MM.1S (cell line): ENCODE data around the gene TRIM63.

ENCODE experiments used
- DNase-seq: peaks from one replicate; pipeline ENCODE4 v3.0.0-alpha.2; 2015
- H2AFZ ChIP-seq: fragments of 300-600 bp; sonication (generic); 2 replicates; pipeline ENCODE4 v1.6.0; 2016; ENCODE audit warnings: antibody characterized with exemption, low read length
- H3F3A ChIP-seq: fragments of 300-600 bp; sonication (generic); 2 replicates; pipeline ENCODE4 v1.6.1; 2016; ENCODE audit warnings: mild to moderate bottlenecking, antibody characterized with exemption, low read length, moderate library complexity, mixed read lengths; ENCODE audit not compliant: insufficient read depth
- H3K27ac ChIP-seq: fragments of 300-600 bp; sonication (generic); 2 replicates; pipeline ENCODE4 v1.5.1; 2016; ENCODE audit warnings: mild to moderate bottlenecking, low read length
- H3K27me3 ChIP-seq: fragments of 300-600 bp; sonication (generic); replicated peaks from 2 replicates; pipeline ENCODE4 v1.6.0; 2016; ENCODE audit warnings: low read length; ENCODE audit not compliant: insufficient read depth
- H3K36me3 ChIP-seq: fragments of 300-600 bp; sonication (generic); replicated peaks from 2 replicates; pipeline ENCODE4 v1.6.1; 2016; ENCODE audit warnings: mild to moderate bottlenecking, low read length, mixed read lengths; ENCODE audit not compliant: insufficient read depth
- H3K4me1 ChIP-seq: fragments of 300-600 bp; sonication (generic); 2 replicates; pipeline ENCODE4 v1.6.1; 2016; ENCODE audit warnings: low read length, mixed read lengths
- H3K4me2 ChIP-seq: fragments of 300-600 bp; sonication (generic); 2 replicates; pipeline ENCODE4 v1.6.0; 2016; ENCODE audit warnings: low read depth, low read length
- H3K4me3 ChIP-seq: fragments of 300-600 bp; sonication (generic); 2 replicates; pipeline ENCODE4 v1.5.1; 2016; ENCODE audit warnings: low read length, mixed read lengths
- H3K79me2 ChIP-seq: fragments of 300-600 bp; sonication (generic); 2 replicates; pipeline ENCODE4 v1.6.1; 2016; ENCODE audit warnings: mixed run types, low read length, mixed read lengths
- H3K9ac ChIP-seq: fragments of 300-600 bp; sonication (generic); 2 replicates; pipeline ENCODE4 v1.6.1; 2016; ENCODE audit warnings: low read length, mixed read lengths
- H3K9me2 ChIP-seq: fragments of 300-600 bp; sonication (generic); replicated peaks from 2 replicates; pipeline ENCODE4 v1.6.1; 2016; ENCODE audit warnings: mild to moderate bottlenecking, low read length, mixed read lengths; ENCODE audit not compliant: insufficient read depth
- H3K9me3 ChIP-seq: fragments of 300-600 bp; sonication (generic); replicated peaks from 2 replicates; pipeline ENCODE4 v1.6.1; 2016; ENCODE audit warnings: mild to moderate bottlenecking, low read length, mixed read lengths; ENCODE audit not compliant: insufficient read depth
- H4K20me1 ChIP-seq: fragments of 300-600 bp; sonication (generic); 2 replicates; pipeline ENCODE4 v1.6.1; 2016; ENCODE audit warnings: mild to moderate bottlenecking, low read length, moderate library complexity, mixed read lengths; ENCODE audit not compliant: insufficient read depth
- EZH2 ChIP-seq: fragments of 300-600 bp; sonication (generic); optimal IDR thresholded peaks from 2 replicates; pipeline ENCODE3; 2017; ENCODE audit warnings: low read depth, mild to moderate bottlenecking, antibody characterized with exemption, low read length, mixed read lengths
- EZH2phosphoT487 ChIP-seq: fragments of 300-600 bp; sonication (generic); IDR thresholded peaks from 2 replicates; pipeline ENCODE4 v1.6.1; 2018; ENCODE audit warnings: antibody characterized with exemption, low read length
- TF ChIP-seq, protein P1 (sequence below): fragments of 300-600 bp; sonication (generic); IDR thresholded peaks from 2 replicates; pipeline ENCODE4 v1.5.1; 2016; ENCODE audit warnings: antibody characterized with exemption, low read length, mixed read lengths

The TRIM63 gene

GRCh38 chr1:26025517-26025916 is 41.9 kb downstream of the TRIM63 start:
- Histone ChIP-seq H3K4me1 (no peaks in the 10 kb centered on the region), H3K36me3 (no peaks in the 10 kb centered on the region), H3K27me3 (peaks cover 18% of the 10 kb centered on the region), H3K9me3 (no peaks in the 10 kb centered on the region), H3K9me2 (no peaks in the 10 kb centered on the region), H4K20me1 (no peaks in the 10 kb centered on the region), H3K9ac (no peak overlapping the region), H3K4me3 (no peak overlapping the region), H3K4me2 (no peak overlapping the region), H3K79me2 (no peaks in the 10 kb centered on the region), H3K27ac (no peak overlapping the region), H3F3A (no peaks in the 10 kb centered on the region), H2AFZ (no peak overlapping the region)
- no peak for DNase-seq
- TF ChIP-seq EZH2phosphoT487 (no peak), EZH2 (no peak)
- TF ChIP-seq, protein P1, sequence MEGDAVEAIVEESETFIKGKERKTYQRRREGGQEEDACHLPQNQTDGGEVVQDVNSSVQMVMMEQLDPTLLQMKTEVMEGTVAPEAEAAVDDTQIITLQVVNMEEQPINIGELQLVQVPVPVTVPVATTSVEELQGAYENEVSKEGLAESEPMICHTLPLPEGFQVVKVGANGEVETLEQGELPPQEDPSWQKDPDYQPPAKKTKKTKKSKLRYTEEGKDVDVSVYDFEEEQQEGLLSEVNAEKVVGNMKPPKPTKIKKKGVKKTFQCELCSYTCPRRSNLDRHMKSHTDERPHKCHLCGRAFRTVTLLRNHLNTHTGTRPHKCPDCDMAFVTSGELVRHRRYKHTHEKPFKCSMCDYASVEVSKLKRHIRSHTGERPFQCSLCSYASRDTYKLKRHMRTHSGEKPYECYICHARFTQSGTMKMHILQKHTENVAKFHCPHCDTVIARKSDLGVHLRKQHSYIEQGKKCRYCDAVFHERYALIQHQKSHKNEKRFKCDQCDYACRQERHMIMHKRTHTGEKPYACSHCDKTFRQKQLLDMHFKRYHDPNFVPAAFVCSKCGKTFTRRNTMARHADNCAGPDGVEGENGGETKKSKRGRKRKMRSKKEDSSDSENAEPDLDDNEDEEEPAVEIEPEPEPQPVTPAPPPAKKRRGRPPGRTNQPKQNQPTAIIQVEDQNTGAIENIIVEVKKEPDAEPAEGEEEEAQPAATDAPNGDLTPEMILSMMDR = no peak

GRCh38 chr1:26025060-26025459 is 42.4 kb downstream of the TRIM63 start:
- Histone ChIP-seq H2AFZ (no peak overlapping the region), H3K4me1 (no peaks in the 10 kb centered on the region), H3K4me2 (no peak overlapping the region), H3K27me3 (peaks cover 16% of the 10 kb centered on the region; the same call in 1 of the 2 replicates), H3K27ac (no peak overlapping the region), H4K20me1 (no peaks in the 10 kb centered on the region), H3K36me3 (no peaks in the 10 kb centered on the region), H3F3A (no peaks in the 10 kb centered on the region), H3K9me2 (no peaks in the 10 kb centered on the region), H3K79me2 (no peaks in the 10 kb centered on the region), H3K4me3 (no peak overlapping the region), H3K9ac (no peak overlapping the region), H3K9me3 (no peaks in the 10 kb centered on the region)
- TF ChIP-seq EZH2phosphoT487 (no peak), EZH2 (no peak)
- TF ChIP-seq, protein P1 = no peak
- no peak for DNase-seq

- Histone ChIP-seq H3K27ac (no peak overlapping the region), H3K9me2 (no peaks in the 10 kb centered on the region), H3K9ac (no peak overlapping the region), H3K4me2 (no peak overlapping the region), H4K20me1 (no peaks in the 10 kb centered on the region), H3K79me2 (no peaks in the 10 kb centered on the region), H3K27me3 (peaks cover 9% of the 10 kb centered on the region; the same call in 1 of the 2 replicates), H3F3A (no peaks in the 10 kb centered on the region), H3K36me3 (no peaks in the 10 kb centered on the region), H3K4me1 (peaks cover 6% of the 10 kb centered on the region; the same call in 1 of the 2 replicates), H3K9me3 (no peaks in the 10 kb centered on the region), H2AFZ (no peak overlapping the region), H3K4me3 (no peak overlapping the region)
- TF ChIP-seq, protein P1 = no peak
- TF ChIP-seq EZH2 = no peak
- DNase-seq = no peak
Measured at GRCh38 chr1:26023826-26024225, 43.6 kb downstream of the TRIM63 start.
